Glomerular endothelial cell (primary cell): ENCODE measurements around the gene TBC1D16. TPM values are rescaled to one million over a fixed set of nuclear protein-coding genes. Genes with fewer than 3 reads are reported as not detected.

Source experiments
- DNase-seq: peaks from one replicate; pipeline ENCODE4 v3.0.0-alpha.2; 2011; ENCODE audit warnings: low read depth, low spot score; ENCODE audit errors: extremely low read depth
- total RNA-seq: library from RNA; depleted of rRNA; stranded (reverse); fragments of >200 nt; gene quantifications from 2 replicates; pipeline ENCODE4 v1.2.3, GENCODE V29; 2015

Gene TBC1D16
- total RNA-seq, 1 donor from 2014 or later = 35.8 TPM

DNA sequence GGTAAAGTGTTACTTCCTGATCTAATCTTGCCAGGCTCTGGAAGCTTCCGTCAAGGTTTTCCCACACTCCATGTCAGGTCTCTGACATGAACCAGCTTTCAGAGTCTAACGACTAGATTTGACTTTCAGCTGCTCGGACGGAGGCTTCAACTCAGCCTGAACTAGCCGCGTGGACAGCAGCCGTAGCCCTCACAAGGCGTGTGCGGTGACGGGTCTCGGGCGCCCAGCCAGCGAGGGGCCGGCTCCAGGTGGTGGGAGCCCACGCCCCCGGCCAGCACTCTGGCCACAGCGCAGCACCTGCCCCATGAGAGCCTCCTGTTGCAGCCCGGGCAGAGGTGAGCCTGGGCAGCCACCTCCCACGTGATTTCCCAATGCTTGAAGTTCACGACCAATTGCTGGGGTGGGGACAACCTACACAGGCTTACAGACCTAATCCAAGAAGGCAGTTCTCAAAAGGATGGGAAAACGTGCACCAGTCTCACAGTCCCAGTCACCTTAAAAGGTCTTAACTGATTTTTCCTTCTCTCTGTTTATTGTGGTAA, 45.5 kb downstream of the TBC1D16 start:
- no peak for DNase-seq

DNA sequence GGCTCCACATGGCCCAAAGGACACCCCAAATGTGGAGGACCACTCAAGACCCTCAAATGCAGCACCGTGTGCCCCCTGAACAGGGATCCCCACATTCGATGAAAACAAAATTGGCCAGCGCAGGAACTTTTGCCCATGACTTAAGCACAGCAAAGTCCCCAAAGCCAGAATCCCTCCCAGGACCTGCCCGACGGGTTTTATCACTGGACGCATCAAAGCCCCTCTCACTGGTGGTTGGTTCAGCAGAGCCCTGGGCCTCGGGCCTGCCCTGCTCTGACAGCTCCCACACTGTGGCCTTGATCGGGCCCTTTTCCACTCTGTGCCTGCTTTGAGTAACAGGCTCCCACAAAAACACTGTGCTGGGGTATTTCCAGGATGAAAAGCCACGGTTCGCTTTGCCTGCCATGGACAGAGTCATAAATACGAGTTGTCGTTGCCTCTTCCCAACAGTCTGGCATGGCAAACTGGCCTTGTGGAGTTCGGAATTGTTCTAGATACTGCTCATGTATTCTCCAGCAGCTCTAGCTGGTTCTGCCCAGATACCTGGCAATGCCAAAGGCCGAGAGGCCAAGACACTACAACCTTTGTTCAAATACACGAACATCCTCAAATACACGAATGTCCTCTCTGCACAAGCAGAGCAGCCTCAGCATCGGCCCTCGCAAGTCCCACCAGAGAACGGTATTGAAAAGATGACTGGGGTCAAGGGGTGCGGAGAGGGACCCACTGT, 46.4 kb downstream of the TBC1D16 start:
- no peak for DNase-seq

DNA sequence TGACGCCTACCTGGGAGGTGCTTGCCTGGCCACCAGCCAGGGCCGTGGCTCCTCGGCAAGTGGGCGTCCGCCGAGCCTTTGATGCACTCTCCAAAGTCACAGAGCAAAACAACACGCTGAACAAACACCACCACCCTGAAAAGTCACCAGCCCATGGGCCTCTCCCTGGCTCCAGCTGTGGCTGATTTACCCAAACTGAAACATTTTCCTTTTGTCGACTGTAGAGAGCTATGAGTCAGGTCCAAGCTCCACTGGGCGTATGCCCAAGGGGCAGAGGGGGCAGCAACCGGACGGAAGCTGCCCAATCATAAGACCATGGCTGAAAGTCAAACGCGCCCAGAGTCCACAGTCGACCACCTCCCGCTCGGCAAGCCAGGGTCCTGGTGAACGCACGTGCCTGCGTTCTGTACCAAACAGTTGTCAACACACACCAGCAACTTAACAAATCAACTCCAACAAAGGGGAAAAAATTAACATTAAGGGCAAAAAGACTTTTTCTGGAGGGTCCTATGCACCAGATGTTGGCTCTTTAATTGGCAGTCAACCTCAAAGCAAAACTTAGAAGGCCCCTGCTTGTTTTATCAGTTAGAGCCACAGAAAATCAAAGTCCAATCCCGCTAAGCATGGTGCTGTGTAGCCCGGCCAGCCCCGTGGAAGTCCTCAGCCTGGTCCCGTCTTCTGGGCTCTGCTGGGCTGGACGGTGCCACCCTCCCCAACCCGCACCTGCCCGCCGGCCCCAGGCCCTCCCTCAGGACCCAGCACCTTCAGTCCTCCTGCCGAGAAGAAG, 47.3 kb downstream of the TBC1D16 start:
- DNase-seq = no peak

DNA sequence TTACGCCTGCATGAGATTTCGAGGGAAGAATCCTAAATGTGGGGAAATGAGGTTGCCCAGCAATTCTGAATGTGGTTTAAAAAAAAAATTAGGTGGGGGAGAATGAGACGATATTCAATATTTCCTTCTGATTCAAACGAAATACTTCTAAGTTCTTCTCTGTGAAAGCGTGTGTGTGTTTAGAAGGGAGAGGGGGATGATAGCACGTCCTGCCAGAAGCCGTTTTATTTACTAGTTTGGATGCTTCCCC, 47.8 kb downstream of the TBC1D16 start:
- no peak for DNase-seq

DNA sequence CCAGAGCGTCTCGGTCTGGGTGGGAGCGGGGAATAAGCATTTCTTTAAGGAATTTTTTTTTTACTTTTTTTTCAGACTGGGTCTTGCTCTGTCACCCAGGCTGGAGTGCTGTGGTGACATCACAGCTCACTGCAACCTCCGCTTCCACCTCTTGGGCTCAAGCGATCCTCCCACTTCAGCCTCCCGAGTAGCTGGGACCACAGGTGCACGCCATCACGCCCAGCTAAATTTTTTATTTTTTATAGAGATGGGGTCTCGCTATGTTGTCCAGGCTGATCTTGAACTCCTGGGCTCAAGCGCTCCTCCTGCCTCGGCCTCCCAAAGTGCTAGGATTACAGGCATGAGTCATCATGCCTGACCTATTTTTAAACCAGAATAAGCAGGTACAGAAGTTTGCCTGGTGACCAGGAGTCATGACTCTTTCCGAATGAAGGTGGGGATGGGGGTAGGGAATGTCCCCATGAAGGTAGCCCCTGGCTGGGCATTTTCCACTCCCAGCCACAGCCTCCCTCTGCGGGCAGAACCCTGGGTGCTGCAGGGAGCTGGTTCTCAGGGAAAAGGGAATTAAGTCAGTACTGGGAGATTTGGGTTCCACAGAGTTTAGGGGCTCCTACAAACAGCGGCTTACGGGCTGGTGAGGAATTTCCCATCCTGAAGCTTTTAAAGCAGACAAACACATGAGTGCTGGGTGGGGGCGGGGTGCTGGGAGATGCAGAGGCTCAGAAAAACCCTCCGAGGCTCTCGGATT, 48.3 kb downstream of the TBC1D16 start:
- DNase-seq = no peak

DNA sequence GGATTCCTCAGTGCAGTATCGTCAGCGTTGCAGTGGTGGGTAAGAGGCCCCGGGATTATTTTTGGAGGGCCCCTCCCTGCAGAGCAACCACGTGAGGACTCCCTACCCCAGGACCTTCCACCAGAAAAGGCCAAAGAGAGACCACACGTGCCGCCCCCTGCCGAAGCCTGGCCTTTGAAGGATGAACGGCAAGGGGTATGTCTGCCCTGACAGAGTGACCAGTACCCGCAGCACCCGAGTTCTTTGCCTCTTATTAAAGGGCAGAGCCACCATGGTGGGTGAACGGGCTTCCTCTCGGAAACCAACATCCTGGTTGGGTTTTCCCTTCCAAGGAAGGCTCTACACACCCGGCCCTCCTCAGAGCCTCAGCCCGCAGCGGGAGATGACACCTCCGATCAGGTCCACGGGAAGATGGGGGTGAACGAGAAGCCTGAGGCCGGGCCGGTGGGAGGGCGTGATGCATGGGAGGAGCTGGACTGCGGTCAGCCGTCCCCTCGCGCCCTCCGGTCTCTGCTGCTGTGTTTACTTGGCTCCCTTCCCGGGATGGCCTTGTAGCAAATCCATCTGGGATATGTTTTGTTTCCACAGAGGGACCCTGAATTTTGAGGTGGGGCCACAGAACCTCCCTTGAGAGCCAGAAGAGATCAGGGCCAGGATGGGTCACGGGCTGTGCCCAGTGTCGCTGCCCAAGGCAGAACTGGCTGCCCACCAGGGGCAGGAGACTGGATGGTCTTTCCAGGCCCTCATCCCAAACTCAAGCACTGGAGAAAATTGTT, 49.1 kb downstream of the TBC1D16 start:
- DNase-seq = no peak

DNA sequence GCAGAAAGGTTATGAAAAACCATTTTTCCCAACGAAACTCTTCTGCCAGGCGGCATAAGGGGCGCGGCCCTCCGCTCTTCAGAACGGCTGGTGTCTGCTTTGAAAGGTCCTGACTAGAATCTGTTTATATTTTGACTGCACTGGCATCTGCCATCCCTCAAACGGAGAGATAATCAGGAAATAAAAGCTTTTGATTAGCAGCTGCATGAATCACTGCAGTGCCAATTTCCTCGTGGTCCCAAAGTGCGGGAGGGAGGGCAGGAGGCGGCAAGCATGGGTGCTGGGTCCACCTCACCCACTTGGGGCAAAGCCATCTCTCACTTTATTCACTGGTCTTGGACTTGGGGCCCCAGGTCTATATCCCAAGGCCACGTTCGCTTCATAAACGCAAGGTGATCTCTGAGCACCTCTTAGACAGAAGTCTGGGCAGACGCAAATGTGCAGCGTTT, 49.7 kb downstream of the TBC1D16 start:
- DNase-seq = no peak

DNA sequence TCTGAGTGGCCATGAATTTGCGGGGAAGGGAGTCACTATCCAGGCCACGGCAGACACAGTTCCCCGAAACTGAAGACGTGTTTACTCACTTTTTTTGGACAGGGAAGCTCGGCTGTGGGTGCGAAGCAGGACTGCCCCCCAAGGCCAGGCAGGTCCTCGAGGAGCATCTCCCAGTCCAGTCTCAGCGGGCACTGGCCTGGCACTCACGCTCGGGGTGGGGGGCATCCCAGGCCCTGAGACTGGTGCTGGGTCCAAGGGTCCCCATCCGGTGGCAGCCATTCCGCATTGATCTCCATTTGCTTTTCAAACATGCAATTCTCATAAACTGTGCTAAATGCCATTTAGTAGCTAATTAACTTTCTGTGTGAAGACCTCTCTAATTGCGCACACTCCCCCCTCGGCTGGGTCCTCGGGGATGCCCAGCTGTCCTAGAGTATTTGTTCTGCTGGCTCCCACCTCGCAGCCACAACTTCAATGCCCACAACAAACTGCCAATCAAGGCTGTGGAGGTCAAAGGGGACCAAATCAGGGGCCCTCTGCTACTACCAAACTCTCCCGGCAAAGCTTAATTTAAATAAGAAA, 50.2 kb downstream of the TBC1D16 start:
- no peak for DNase-seq

DNA sequence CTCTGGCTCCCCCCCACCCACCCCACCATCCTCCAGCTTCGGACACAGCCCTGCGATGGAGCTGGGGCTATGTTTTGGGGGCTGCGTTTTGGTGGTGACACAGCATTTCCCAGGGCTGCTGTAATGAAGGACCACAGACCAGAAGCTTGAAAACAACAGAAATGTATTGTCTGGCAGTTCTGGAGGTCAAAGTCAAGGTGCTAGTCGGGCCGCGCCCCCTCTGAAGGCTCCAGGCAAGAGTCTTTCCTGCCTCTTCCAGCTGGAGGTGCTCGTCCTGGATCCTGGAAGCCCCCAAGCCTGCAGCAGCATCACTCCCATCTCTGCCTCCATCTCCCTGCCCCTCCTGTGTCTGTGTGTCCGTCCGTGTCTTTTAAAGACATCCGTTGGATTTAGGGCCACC, 50.8 kb downstream of the TBC1D16 start:
- DNase-seq = no peak

DNA sequence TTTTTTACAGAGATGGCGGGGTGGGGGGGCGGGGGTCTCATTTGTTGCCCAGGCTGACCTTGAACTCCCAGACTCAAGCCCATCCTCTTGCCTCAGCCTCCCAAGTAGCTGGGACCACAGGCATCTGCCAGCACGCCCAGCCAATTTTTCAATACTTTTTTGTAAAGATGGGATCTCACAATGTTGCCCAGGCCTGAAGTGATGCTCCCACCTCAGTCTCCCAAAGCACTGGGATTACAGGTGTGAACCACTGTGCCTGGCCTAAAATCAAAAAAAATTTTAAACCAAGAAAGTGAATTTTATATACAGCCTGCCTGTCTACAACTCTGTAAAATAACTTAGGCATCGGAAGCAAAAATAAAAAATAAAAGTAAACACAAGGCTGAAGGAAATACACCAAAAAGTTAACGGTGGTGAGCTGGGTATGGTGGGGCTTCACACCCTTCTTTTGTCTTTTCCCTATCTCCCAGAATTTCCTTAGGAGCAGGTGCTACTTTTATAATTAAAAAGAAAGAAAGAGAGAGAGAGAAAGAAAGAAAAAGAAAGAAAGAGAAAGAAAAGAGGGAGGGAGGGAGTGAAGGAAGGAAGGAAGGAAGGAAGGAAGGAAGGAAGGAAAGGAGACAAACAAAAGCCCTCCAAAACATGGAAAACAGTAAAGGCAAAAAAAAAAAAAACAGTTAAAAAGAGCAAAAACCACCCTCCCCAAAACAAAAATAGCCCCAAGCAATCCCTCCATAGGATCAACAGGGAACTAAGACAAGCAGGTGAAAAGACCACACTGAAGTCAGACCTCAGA, 51.4 kb downstream of the TBC1D16 start:
- DNase-seq = no peak

DNA sequence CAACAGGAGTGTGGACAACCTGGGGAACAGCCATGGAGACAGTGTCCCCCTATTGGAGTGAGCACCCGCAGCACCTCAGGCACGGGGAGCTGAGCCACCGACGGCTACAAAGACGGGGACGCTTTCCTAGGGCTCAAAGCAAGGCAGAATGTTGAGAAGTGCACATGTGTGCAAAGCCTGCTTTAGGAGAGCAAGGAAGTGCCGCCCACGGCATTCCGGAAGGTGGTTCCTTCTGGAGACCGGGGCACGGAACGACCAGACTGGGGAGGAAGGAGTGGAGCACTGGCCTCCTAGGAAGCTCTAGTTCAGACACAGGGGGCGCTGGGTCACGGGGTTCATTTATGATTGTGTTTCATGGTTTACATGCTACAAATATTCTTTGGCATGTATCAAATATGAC, 52.2 kb downstream of the TBC1D16 start:
- DNase-seq = no peak

DNA sequence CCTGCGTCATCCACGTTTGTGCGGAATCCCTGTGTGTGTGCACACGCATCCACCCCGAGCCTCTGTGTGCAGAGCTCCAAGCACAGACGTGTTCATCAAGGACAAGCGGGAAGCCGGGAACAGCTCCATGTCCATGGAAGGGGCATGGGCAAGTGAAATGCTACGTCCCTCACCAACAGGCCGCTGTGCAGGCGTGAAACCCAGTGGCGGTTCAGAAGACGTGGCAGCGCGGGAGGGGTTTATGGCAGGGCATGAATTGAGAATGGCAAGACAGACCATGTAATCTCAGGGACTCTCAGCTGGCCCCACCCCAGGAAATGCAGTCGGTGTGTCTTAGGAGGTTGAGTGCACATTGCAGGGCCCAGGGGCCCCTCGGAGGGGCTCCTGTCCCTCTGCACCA, 52.7 kb downstream of the TBC1D16 start:
- no peak for DNase-seq

DNA sequence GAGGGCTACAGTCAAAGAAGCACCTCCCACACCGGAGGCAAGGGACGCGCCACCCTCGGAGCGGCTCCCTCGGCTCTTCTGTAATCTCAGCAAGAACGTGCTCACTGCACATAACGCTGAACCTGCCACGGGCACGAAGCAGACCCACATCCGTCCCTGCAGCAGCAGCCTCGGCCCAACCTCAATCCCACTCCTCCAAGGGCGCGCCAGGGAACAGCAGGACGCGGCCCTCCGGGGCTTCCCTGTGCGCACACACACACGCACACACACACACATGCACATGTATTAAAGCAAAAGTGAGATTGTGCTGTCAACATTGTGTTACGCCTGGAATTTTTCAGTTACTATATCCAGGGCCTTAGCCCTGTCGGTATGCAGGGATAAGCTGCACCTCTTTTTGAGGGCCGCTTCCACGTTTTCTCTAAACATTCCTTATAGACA, 54.0 kb downstream of the TBC1D16 start:
- no peak for DNase-seq

DNA sequence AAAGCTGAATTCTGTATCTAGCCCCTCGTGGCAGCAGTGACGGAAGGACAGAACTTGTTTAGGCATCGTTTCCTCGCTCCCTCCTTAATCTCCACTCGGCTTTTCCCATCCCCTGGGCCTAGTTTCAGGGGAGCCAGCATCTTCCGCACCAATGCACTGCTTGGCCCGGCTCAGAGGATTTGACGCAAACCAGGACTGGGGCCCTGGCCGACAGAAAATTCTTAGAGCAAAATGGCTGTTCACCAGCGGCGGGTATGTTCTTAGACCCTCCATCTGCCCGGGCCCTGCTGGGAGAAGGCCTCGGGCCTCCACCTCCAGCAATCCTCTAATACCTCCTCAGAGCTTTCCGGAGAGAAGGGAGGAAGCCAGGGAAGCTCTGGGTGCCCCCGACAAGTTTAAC, 54.6 kb downstream of the TBC1D16 start:
- DNase-seq = no peak

DNA sequence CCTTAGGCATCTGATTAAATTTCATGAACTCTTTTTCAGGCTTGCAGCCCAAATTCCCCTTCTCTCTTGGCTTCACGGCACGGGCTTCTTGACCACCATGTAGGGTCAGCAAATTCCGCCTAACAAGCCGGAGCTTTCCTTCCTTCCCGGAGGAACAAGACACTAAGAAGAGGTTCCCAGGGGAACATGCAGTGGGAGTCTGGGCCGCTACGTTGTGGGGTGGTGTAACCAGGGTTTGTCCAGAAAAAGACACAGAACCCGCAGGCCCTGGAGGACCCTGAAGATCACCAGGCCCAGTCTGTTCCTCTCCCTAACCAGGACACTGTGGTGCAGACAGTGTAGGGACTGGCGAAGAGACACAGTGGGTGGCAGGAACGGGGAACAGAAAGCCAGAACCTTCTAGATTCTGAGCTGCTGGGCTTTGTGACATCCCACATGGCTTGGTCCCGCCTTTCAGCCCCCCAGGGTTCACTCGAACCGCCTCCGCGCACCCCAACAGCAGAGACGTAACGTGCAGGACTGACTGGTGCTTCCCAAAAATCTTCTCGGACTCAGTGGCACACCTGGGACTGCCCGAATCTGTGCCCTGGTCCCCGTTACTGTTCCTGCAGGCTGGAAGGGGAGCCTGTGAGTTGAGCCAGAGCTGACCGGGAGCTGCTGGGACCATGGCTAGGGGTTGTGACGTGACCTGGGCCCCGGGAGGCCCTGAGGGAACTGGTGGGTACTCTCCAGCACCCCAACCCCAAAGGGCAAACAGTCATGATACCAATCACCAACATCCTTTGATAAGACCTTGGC, 55.2 kb downstream of the TBC1D16 start:
- DNase-seq = no peak

DNA sequence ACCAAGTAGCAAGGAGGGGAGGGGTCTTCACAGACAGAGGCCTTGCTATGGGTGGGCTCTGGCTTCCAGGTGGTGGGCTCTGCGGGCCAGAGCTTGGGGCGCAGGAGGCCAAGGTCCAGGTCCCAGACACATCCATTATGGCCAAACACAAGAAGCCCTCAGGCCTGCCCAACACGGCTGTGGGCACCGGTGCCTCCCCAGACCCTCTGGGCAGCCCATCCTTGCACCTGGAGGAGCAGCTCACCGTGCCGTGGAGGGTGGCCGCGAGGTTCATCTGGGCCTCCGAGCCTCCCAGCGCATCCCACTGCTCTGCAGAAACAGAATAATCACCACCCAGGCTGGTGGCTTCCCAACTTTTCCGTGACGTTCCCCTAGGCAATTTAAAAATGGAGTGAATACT, 55.9 kb downstream of the TBC1D16 start:
- DNase-seq = no peak

DNA sequence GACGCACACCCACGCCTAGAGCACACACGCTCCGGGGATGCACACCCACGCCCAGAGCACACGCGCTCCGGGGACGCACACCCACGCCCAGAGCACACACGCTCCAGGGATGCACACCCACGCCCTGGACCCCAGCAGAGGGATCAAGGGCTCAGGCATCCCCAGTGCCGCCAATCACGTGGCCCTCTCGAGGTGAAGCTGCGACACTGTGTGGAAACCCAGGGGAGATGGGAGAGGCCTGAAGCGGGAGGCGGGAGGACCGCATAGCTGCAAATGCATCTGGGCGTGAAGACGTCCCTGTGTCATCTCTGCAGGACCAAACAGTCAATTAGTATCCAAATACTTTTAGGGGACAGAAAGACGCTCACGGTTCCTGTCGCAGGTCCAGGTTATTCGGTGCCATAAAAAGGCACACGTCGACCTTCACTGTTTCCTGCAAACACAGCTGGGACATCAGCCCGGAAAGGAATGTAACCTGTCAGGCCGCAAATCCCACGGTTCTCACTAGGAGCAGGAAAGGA, 56.4 kb downstream of the TBC1D16 start:
- no peak for DNase-seq

DNA sequence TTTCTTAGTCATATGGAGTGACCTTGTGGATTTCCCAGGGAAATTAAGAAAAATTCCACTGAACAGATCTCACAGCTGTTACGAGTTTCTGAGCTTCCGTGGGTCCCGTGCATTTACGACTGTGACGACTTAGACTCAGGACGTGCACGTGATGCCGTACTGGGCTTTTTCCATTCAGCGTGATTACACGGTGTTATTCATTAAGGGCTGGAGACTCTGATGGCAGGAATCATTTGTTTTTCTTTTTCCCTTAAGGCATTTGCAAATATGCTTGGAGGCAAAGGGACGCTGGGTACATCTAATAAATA, 57.2 kb downstream of the TBC1D16 start:
- no peak for DNase-seq
